GM12892 (cell line): Measurements from ENCODE around the gene CAPRIN1. TPM values are rescaled to one million over a fixed set of nuclear protein-coding genes. Genes with fewer than 3 reads are reported as not detected.

Experiments
- DNase-seq: peaks from one replicate; pipeline ENCODE4 v3.0.0; 2011; ENCODE audit not compliant: insufficient read length
- FAIRE-seq: peaks from 2 replicates; lab custom pipeline; 2011; peaks lifted over from hg19 to GRCh38; lab: Jason Lieb, UNC
- POLR2A ChIP-seq: IDR thresholded peaks from 2 replicates; pipeline ENCODE4 v1.6.1; 2011; ENCODE audit warnings: low read depth, low read length, control low read depth
- POLR2AphosphoS5 ChIP-seq: IDR thresholded peaks from 2 replicates; pipeline ENCODE4 v1.6.1; 2011; ENCODE audit warnings: low read depth, low read length, control low read depth
- TAF1 ChIP-seq: IDR thresholded peaks from 2 replicates; pipeline ENCODE4 v1.6.1; 2011; ENCODE audit warnings: low read depth, mild to moderate bottlenecking, control low read depth, low read length, borderline replicate concordance
- polyA plus RNA-seq: library from polyadenylated mRNA; unstranded; fragments of >200 nt; gene quantifications from one replicate; pipeline ENCODE4 v1.2.1, GENCODE V29; 2012; ENCODE audit warnings: missing spikeins, inconsistent platforms; ENCODE audit not compliant: missing spikeins

CAPRIN1 gene, protein sequence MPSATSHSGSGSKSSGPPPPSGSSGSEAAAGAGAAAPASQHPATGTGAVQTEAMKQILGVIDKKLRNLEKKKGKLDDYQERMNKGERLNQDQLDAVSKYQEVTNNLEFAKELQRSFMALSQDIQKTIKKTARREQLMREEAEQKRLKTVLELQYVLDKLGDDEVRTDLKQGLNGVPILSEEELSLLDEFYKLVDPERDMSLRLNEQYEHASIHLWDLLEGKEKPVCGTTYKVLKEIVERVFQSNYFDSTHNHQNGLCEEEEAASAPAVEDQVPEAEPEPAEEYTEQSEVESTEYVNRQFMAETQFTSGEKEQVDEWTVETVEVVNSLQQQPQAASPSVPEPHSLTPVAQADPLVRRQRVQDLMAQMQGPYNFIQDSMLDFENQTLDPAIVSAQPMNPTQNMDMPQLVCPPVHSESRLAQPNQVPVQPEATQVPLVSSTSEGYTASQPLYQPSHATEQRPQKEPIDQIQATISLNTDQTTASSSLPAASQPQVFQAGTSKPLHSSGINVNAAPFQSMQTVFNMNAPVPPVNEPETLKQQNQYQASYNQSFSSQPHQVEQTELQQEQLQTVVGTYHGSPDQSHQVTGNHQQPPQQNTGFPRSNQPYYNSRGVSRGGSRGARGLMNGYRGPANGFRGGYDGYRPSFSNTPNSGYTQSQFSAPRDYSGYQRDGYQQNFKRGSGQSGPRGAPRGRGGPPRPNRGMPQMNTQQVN
- polyA plus RNA-seq = 139 TPM

GRCh38 chr11:34051349-34052035 lies at the start of gene CAPRIN1:
Gene CAPRIN1, plus strand, starts transcription at chr11:34051731. Its CDS starts 690 bp downstream, at chr11:34052421.
- FAIRE-seq (no peak), DNase-seq (peak; percentile 81)
- TF ChIP-seq POLR2A = peak; percentile 82
- peak; percentile 70 for TF ChIP-seq POLR2AphosphoS5
- peak; percentile 35; the same call in 1 of the 2 replicates for TF ChIP-seq TAF1

GRCh38 chr11:34002420-34002819 lies 49.1 kb upstream of the CAPRIN1 start:
- TF ChIP-seq POLR2A (no peak), POLR2AphosphoS5 (no peak), TAF1 (no peak)
- FAIRE-seq (peak; percentile 58), DNase-seq (no peak)

DNA sequence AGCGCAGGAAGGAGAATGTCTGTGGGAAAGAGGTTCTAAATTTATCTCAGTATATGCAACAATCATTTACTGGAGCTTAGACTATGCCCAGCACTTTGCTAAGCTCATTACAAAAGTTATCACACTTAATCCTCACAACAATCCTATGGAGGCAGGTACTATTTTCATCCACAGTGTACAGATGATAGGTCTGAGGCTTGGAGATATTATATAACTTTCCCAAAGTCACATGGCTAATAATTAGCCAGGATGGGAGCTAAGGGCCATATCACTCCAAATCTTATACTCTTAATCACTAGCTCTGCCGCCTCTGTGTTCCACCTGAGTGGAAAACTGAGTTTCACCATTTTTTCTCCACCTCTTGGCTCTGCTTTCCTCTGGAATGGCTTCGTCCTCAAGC lies 47.3 kb upstream of the CAPRIN1 start:
- TF ChIP-seq POLR2A (no peak), TAF1 (no peak), POLR2AphosphoS5 (no peak)
- FAIRE-seq (no peak), DNase-seq (no peak)

DNA sequence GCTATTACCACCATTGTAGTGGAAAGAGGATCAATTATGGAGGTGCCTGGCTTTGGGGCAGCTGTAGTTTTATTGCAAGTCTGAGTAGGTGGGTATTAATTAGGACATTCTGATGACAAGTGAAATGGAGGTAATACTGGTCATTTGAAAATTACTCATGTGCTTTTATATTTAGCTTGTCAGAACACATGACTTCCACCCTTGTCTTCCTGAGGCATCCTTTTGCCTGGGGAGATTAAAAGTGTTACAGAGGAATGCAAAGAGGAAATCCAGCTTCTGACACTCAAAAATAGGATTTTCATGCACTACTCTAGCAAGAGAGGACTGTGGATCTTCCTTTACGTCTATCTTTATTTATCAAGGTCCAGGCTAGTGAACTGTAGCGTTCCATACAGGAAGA lies 44.7 kb upstream of the CAPRIN1 start:
- FAIRE-seq (no peak), DNase-seq (no peak)
- no peak for TF ChIP-seq POLR2AphosphoS5
- TF ChIP-seq TAF1 = no peak
- TF ChIP-seq POLR2A = no peak

- TF ChIP-seq POLR2A (no peak), TAF1 (no peak), POLR2AphosphoS5 (no peak)
- DNase-seq (no peak), FAIRE-seq (no peak)
These were observed 38.8 kb upstream of the CAPRIN1 start for GRCh38 chr11:34012734-34013133.

DNA sequence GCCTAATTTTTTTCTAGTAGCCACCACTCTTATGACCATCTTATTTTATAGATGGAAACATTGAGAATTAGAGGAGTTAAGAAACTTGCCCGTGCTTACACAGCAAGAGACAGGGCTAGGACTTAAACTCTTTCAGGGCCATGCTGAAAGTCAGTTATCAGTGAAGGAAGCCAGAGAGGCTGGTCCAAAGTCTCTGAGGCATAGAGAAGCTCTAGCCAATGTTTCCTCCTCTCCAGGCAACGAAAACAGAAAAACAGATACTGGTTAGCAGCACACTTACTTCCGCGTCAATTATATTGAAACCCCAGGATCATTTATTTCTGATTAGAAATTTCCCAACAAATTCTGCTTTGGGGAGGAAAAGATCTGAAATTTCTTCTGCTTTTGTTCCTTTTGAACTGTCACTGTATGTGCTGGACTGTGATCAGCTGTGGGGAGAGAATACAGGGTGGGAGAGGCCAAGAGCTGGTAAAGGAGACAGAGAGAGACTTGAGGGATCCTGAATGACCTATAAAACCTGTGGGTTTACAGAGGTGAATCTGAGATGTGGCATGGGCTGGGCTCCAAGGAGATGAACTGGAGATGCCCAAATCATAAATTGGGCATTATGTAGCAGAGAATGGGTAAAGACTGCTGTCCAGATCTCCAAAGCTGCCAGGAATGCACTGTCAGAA lies 37.5 kb upstream of the CAPRIN1 start:
- TF ChIP-seq POLR2A (no peak), TAF1 (no peak), POLR2AphosphoS5 (no peak)
- DNase-seq = no peak
- no peak for FAIRE-seq

DNA sequence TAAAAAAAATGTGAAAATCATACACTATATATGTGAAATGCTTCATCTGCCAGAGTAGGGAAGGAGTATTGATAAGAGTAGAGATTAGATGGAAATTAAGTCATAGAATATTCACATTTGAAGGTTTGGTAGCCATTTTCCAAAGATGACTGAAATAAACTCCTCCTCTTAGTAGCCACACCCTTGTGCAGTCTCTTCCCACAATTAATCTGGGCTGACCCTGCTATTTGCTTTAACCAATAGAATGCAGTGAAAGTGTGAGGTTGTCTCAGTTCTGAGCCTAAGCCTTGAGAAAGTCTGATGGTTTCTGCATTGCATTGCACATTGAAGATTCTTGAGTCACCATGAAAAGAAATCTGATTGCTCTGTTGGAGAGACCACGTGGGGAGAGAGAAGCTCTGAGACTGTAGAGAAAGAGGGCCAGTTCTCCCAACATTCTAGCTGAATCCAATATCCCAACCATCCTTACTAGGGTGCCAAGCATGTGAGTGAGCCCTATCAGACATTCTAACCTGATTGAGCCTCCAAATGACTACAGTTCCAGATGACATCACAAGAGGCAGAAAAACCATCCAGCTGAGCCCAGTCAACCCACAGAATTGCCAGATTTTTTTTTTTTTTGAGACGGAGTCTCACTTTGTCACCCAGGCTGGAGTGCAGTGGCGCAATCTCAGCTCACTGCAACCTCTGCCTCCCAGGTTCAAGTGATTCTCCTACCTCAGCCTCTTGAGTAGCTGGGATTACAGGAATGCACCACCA lies 29.4 kb upstream of the CAPRIN1 start:
- DNase-seq = no peak
- no peak for TF ChIP-seq TAF1
- TF ChIP-seq POLR2A = no peak
- no peak for TF ChIP-seq POLR2AphosphoS5
- no peak for FAIRE-seq

GRCh38 chr11:34026432-34026831 lies 25.1 kb upstream of the CAPRIN1 start:
- no peak for TF ChIP-seq TAF1
- no peak for TF ChIP-seq POLR2A
- no peak for TF ChIP-seq POLR2AphosphoS5
- DNase-seq = no peak
- FAIRE-seq = no peak

- no peak for TF ChIP-seq POLR2A
- TF ChIP-seq TAF1 = no peak
- TF ChIP-seq POLR2AphosphoS5 = no peak
- DNase-seq (no peak), FAIRE-seq (no peak)
These were observed 23.8 kb upstream of the CAPRIN1 start for GRCh38 chr11:34027516-34028408.

GRCh38 chr11:34028425-34028824 lies 23.1 kb upstream of the CAPRIN1 start:
- FAIRE-seq (no peak), DNase-seq (no peak)
- TF ChIP-seq POLR2A = no peak
- TF ChIP-seq POLR2AphosphoS5 = no peak
- no peak for TF ChIP-seq TAF1
